K562 (cell line): ENCODE measurements around the gene GPX2. TPM values are rescaled to one million over a fixed set of nuclear protein-coding genes. Genes with fewer than 3 reads are reported as not detected.
A peak's percentile ranks its signal among the peaks of the same experiment; 100 is the strongest.

ENCODE experiments used
- ATAC-seq: fragments of 200-7000 bp; cut with Tn5 transposase; 3 replicates; pipeline ENCODE4 v1.9.1; 2020; ENCODE audit warnings: moderate library complexity
- BruUV-seq: library from RNA; stranded (reverse); fragments of 400-500 nt; replicated peaks from 2 replicates; lab custom pipeline; 2021; lab: Mats Ljungman, UMichigan
- CTCF ChIA-PET: fragments of 300-600 bp; formaldehyde crosslinking; extraction: SDS; loops from one replicate; lab custom pipeline; 2021; ENCODE audit warnings: low intra/inter-chr PET ratio; lab: Yijun Ruan, JAX
- POLR2A ChIA-PET: fragments of 300-600, 350-650 bp; sonication (Branson Sonifier 250); formaldehyde crosslinking; extraction: SDS; loops from one replicate; lab custom pipeline; 2021; ENCODE audit warnings: antibody characterized with exemption, inconsistent platforms; lab: Yijun Ruan, JAX
- DNase-seq, 4 experiments: peaks; one replicate each; pipeline versions ENCODE4 v3.0.0 to v3.0.0-alpha.2; 2011 to 2018; ENCODE audit warnings: low spot score in 3 of 4, mixed read lengths in 3 of 4; ENCODE audit errors: extremely low read depth in 1 of 4
- FAIRE-seq: peaks from 2 replicates; lab custom pipeline; 2011; peaks lifted over from hg19 to GRCh38; lab: Jason Lieb, UNC
- H2AFZ ChIP-seq: 2 replicates; pipeline ENCODE4 v1.6.0; 2011; ENCODE audit warnings: low read depth, low read length, control low read depth, inconsistent platforms
- H3K27ac ChIP-seq: fragments of 200-600 bp; 3 replicates; pipeline ENCODE4 v1.8.0; 2011; ENCODE audit warnings: low read depth, mild to moderate bottlenecking, control low read depth, inconsistent platforms, low read length, moderate library complexity, mixed read lengths; ENCODE audit errors: extremely low read depth
- H3K27me3 ChIP-seq, 2 experiments: fragments of 300-600 bp in 1 of 2; 2 replicates in 1 of 2; 3 replicates in 1 of 2; pipeline versions ENCODE4 v1.6.0 to v1.8.0; 2011; ENCODE audit warnings: inconsistent platforms in 2 of 2, low read length in 2 of 2, mild to moderate bottlenecking in 1 of 2, mixed read lengths in 1 of 2, moderate library complexity in 1 of 2; ENCODE audit not compliant: control insufficient read depth in 2 of 2, insufficient read depth in 2 of 2
- H3K36me3 ChIP-seq: fragments of 300-600 bp; 3 replicates; pipeline ENCODE4 v1.8.0; 2011; ENCODE audit warnings: mild to moderate bottlenecking, low read length, inconsistent platforms; ENCODE audit not compliant: control insufficient read depth, insufficient read depth
- H3K4me1 ChIP-seq, 2 experiments: fragments of 200-600 bp in 1 of 2; replicated peaks in 1 of 2; 2 replicates in 1 of 2; 3 replicates in 1 of 2; pipeline versions ENCODE4 v1.5.1 to v1.8.0; 2011; ENCODE audit warnings: inconsistent platforms in 2 of 2, low read length in 2 of 2, mild to moderate bottlenecking in 1 of 2, mixed read lengths in 1 of 2, moderate library complexity in 1 of 2; ENCODE audit not compliant: control insufficient read depth in 2 of 2, insufficient read depth in 2 of 2
- H3K4me2 ChIP-seq: 2 replicates; pipeline ENCODE4 v1.6.1; 2011; ENCODE audit warnings: low read length, control low read depth, inconsistent platforms, mixed read lengths; ENCODE audit not compliant: insufficient read depth
- H3K4me3 ChIP-seq: fragments of 200-600 bp; sonication (generic), shearing (Covaris generic); 2 replicates; pipeline ENCODE4 v1.5.1; 2016; ENCODE audit warnings: control low read depth, inconsistent platforms
- H3K79me2 ChIP-seq: fragments of 200-600 bp; 3 replicates; pipeline ENCODE4 v1.8.0; 2011; ENCODE audit warnings: low read length, inconsistent platforms; ENCODE audit not compliant: control insufficient read depth, insufficient read depth
- H3K9ac ChIP-seq, 2 experiments: 2 replicates each; pipeline versions ENCODE4 v1.6.0 to v1.6.1; 2011; ENCODE audit warnings: low read depth in 2 of 2, low read length in 2 of 2, control low read depth in 1 of 2, inconsistent platforms in 1 of 2, mild to moderate bottlenecking in 1 of 2, mixed read lengths in 1 of 2; ENCODE audit not compliant: insufficient read depth in 1 of 2
- H3K9me1 ChIP-seq: one replicate; pipeline ENCODE4 v1.6.0; 2011; ENCODE audit warnings: inconsistent platforms, mild to moderate bottlenecking, low read length, moderate library complexity; ENCODE audit not compliant: control insufficient read depth, insufficient read depth
- H3K9me3 ChIP-seq: replicated peaks from 2 replicates; pipeline ENCODE4 v1.5.1; 2011; ENCODE audit warnings: low read depth, low read length, inconsistent platforms; ENCODE audit not compliant: control insufficient read depth, insufficient read depth
- H4K20me1 ChIP-seq: replicated peaks from 2 replicates; pipeline ENCODE4 v1.6.1; 2011; ENCODE audit warnings: low read length, inconsistent platforms, mixed read lengths; ENCODE audit not compliant: control insufficient read depth, insufficient read depth
- ATF7 ChIP-seq: fragments of 450-650 bp; IDR thresholded peaks from 2 replicates; pipeline ENCODE4 v1.7.1; 2014; ENCODE audit warnings: mild to moderate bottlenecking, moderate library complexity
- ETS1 ChIP-seq: conservative IDR thresholded peaks from 2 replicates; pipeline ENCODE4 v1.6.1; 2011; ENCODE audit warnings: low read depth, mild to moderate bottlenecking, low read length; ENCODE audit not compliant: control insufficient read depth
- ETV6 ChIP-seq, 3 experiments: fragments of 150-350 bp in 1 of 3; sonication (generic) in 1 of 3; formaldehyde crosslinking in 1 of 3; IDR thresholded peaks; 2 replicates each; pipeline versions ENCODE4 v1.6.1 to v1.8.0; 2014 to 2022; ENCODE audit warnings: borderline replicate concordance in 2 of 3, low read depth in 2 of 3, antibody characterized with exemption in 1 of 3, low read length in 1 of 3, mild to moderate bottlenecking in 1 of 3, missing genetic modification reagents in 1 of 3
- FOSL1 ChIP-seq: fragments of 200-800 bp; sonication (Bioruptor generic); conservative IDR thresholded peaks from 2 replicates; pipeline ENCODE4 v1.6.1; 2016; ENCODE audit warnings: missing genetic modification characterization, missing compliant biosample characterization
- HBP1 ChIP-seq: fragments of 450-650 bp; formaldehyde crosslinking; IDR thresholded peaks from 2 replicates; pipeline ENCODE4 v1.4.0; 2022; ENCODE audit warnings: missing genetic modification characterization
- MAFG ChIP-seq: fragments of 450-650 bp; conservative IDR thresholded peaks from 2 replicates; pipeline ENCODE4 v1.6.1; 2016; ENCODE audit warnings: missing genetic modification characterization, missing compliant biosample characterization
- NFE2 ChIP-seq: IDR thresholded peaks from 2 replicates; pipeline ENCODE4 v1.6.1; 2014; ENCODE audit warnings: antibody characterized with exemption, low read depth
- NFE2L1 ChIP-seq: fragments of 450-650 bp; IDR thresholded peaks from 2 replicates; pipeline ENCODE4 v1.6.1; 2016; ENCODE audit warnings: missing genetic modification characterization, low read depth, mild to moderate bottlenecking, missing compliant biosample characterization, moderate library complexity, borderline replicate concordance
- NFIX ChIP-seq: fragments of 250-450 bp; sonication (Bioruptor Pico); IDR thresholded peaks from 2 replicates; pipeline ENCODE4 v1.4.0; 2020; ENCODE audit warnings: low read depth, mild to moderate bottlenecking, moderate library complexity
- SLC30A9 ChIP-seq: fragments of 250-450 bp; sonication (Bioruptor Pico); IDR thresholded peaks from 2 replicates; pipeline ENCODE4 v1.8.0; 2022; ENCODE audit warnings: mild to moderate bottlenecking, moderate library complexity
- U2AF1 ChIP-seq: fragments of 200-400 bp; formaldehyde crosslinking; optimal IDR thresholded peaks from 2 replicates; pipeline ENCODE3; 2017; ENCODE audit warnings: mild to moderate bottlenecking, low read depth, low read length, moderate library complexity
- ZSCAN32 ChIP-seq: fragments of 450-650 bp; formaldehyde crosslinking; IDR thresholded peaks from 2 replicates; pipeline ENCODE4 v1.4.0; 2020; ENCODE audit warnings: mild to moderate bottlenecking, moderate library complexity
- WGBS: fragments of 100-300 bp; shearing (Covaris generic); methylation state at CpG from one replicate; pipeline ENCODE4 v1.1.6; 2016; ENCODE audit warnings: low coverage, mixed read lengths; ENCODE audit not compliant: insufficient coverage; ENCODE audit errors: missing lambda C conversion rate; 5-methylcytosine and 5-hydroxymethylcytosine counted together
- in situ Hi-C: fragments of 300-500 bp; cut with MboI; formaldehyde crosslinking; loops from 4 replicates; pipeline ENCODE4 v1.15.0; 2018; ENCODE audit warnings: inconsistent platforms, mixed read lengths
- intact Hi-C: fragments of 100-400 bp; cut with micrococcal nuclease; formaldehyde crosslinking; loops from 2 replicates; pipeline ENCODE4 v1.14.2; 2022
- polyA plus RNA-seq, 8 experiments: library from polyadenylated mRNA; depleted of rRNA in 4 of 8; stranded (reverse) in 5 of 8; unstranded in 3 of 8; fragments of >200 nt; fragmentation: Nextera tagmentation in 2 of 8; fragmentation: Illumina TruSeq in 1 of 8; extraction: Ambion mirVana in 2 of 8; extraction: Trizol in 1 of 8; gene quantifications; 2 replicates each; pipeline versions ENCODE4 v1.2.1 to v1.2.3, GENCODE V29; 2011 to 2014; ENCODE audit warnings: inconsistent platforms in 1 of 8, missing spikeins in 1 of 8
- total RNA-seq, 7 experiments: library from RNA; depleted of rRNA in 6 of 7; stranded (reverse); fragments of >200 nt in 6 of 7; fragmentation: Illumina TruSeq in 2 of 7; extraction: Trizol in 2 of 7; gene quantifications; 2 replicates each; pipeline versions ENCODE4 v1.2.1 to v1.2.3, GENCODE V29; 2011 to 2021; ENCODE audit warnings: low replicate concordance in 1 of 7

Gene GPX2
- total and polyA plus RNA-seq, 9 of the 15 experiments (the other 6 are each of a cell fraction or from before 2014, with no cell fraction given): 0.24 TPM; not detected in 8

- intact Hi-C loops: no loop called here
- POLR2A ChIA-PET: interaction anchor here (0.6 to 2.5 kb wide), 3 partner anchors 10 to 497 kb away, joined by 3 to 10 read pairs (median 5); partner anchors contain the start of gene CHURC1
- Histone ChIP-seq H3K9me1 (no peaks in the 10 kb centered on the region), H3K79me2 (peaks cover under 1% of the 10 kb centered on the region; the same call in 1 of the 3 replicates), H3K9ac (no peak overlapping the region), H3K4me2 (no peak overlapping the region), H3K4me1 (no peaks in the 10 kb centered on the region), H4K20me1 (no peaks in the 10 kb centered on the region), H3K36me3 (peaks cover 62% of the 10 kb centered on the region; the same call in 2 of the 3 replicates), H3K27ac (no peak overlapping the region), H3K27me3 (no peaks in the 10 kb centered on the region), H3K9me3 (no peaks in the 10 kb centered on the region), H2AFZ (no peak overlapping the region), H3K4me3 (no peak overlapping the region)
- WGBS: 90% methylated on average over 3 of the region's 3 CpGs
- no peak for ATAC-seq
- TF ChIP-seq NFE2L1 (tag): 0 out of 2 replicates have a peak, but pooled peaks have one; percentile 15
- TF ChIP-seq NFE2: peak; percentile 39; the same call in 1 of the 2 replicates
- peak; percentile 46 for TF ChIP-seq MAFG (tag)
- no peak for TF ChIP-seq FOSL1 (tag)
- no TSS peak for BruUV-seq
- FAIRE-seq: no peak
- DNase-seq: no peak
- CTCF ChIA-PET: no interaction called here
- in situ Hi-C loops: no loop called here
Observed at GRCh38 chr14:64927031-64927430, 15.5 kb downstream of the GPX2 start.

DNA sequence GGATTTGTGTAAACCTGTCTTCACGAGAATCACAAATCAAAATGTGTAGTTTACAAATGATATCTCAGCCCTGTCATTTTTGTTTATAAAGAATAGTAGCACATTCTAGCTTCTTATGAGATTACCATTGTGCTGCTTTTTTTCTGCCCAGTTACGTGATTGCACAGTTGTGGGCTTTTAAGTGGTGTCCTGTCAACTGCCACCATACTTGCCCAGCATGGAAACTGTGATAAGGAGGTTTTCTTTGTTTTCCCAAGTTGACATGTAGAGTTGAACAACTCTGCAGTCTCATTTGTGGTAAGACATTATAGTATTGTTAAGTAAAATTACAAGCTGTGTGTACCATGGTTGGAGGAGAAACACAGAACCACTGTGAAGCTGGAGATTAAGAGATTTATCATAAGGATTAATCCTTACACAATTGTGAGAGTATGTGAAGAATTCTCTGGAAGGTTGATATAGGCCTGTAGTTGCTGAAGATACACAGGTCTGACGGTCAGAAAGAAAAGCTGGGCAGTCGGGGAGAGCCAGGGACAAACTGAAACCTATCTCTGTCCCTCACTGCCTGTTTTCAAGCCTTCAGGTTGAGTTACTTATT, 16.0 kb downstream of the GPX2 start:
- Histone ChIP-seq H3K79me2 (peaks cover 3% of the 10 kb centered on the region; the same call in 1 of the 3 replicates), H3K9me1 (no peaks in the 10 kb centered on the region), H3K4me3 (no peak overlapping the region), H3K27me3 (no peaks in the 10 kb centered on the region), H3K9ac (no peak overlapping the region), H2AFZ (no peak overlapping the region), H3K36me3 (peaks cover 57% of the 10 kb centered on the region; the same call in 2 of the 3 replicates), H3K27ac (no peak overlapping the region), H3K9me3 (no peaks in the 10 kb centered on the region), H3K4me1 (no peaks in the 10 kb centered on the region), H4K20me1 (no peaks in the 10 kb centered on the region), H3K4me2 (no peak overlapping the region)
- no TSS peak for BruUV-seq
- ChIA-PET POLR2A (interaction anchor here (0.6 to 2.5 kb wide), 4 partner anchors 10 to 498 kb away, joined by 3 to 10 read pairs (median 4); partner anchors contain the start of gene CHURC1), CTCF (no interaction called here)
- FAIRE-seq (no peak), DNase-seq (no peak), ATAC-seq (no peak)
- WGBS: 76% methylated on average over 4 of the region's 4 CpGs
- in situ Hi-C loops (no loop called here), intact Hi-C loops (no loop called here)
- TF ChIP-seq ETV6 (IDR thresholded peaks at IDR 0.05; ENCODE audit: borderline replicate concordance in 1 of 2, low read depth in 2 of 2, low read length in 1 of 2) (no peak), ETV6 (CRISPR knock-in tag; IDR thresholded peaks at IDR 0.05; ENCODE audit: borderline replicate concordance) (no peak), ETS1 (no peak), ZSCAN32 (CRISPR knock-in tag) (no peak), ATF7 (no peak), SLC30A9 (CRISPR knock-in tag) (no peak), HBP1 (CRISPR knock-in tag) (no peak), U2AF1 (no peak), NFIX (no peak)
